ENCODE measurements around the gene MED13L. TPM values are rescaled to one million over a fixed set of nuclear protein-coding genes. Genes with fewer than 3 reads are reported as not detected.
A peak's percentile ranks its signal among the peaks of the same experiment; 100 is the strongest.

The MED13L gene
- total RNA-seq, 4 donors from 2014 or later, result 168 to 349 (median 246) TPM

- TF ChIP-seq CTCF (IDR thresholded peaks at IDR 0.05) (no peak), POLR2A (IDR thresholded peaks at IDR 0.05) (no peak)
- Histone ChIP-seq H3K9me3 (no peaks in the 10 kb centered on the region), H3K36me3 (no peaks in the 10 kb centered on the region), H3K4me1 (peaks cover 15 to 38% of the 10 kb centered on the region in 2 donors), H3K27me3 (no peaks in the 10 kb centered on the region), H3K4me3 (replicated peaks in 1 of 3) (no peak overlapping the region), H3K27ac (no peak overlapping the region)
- 82 to 94% methylated on average over 3 of the region's 3 CpGs for WGBS, 2 donors
- intact Hi-C loops (cut with DNase I), result loop anchor here (10.0 kb wide), 1 partner anchor 219 kb away; no protein-coding TSS in a partner anchor
- DNase-seq, result no peak
Observed at GRCh38 chr12:116233669-116234068, 43.8 kb downstream of the MED13L start.

GRCh38 chr12:116227811-116228210 is 49.7 kb downstream of the MED13L start:
- H3K27me3 ChIP-seq, result no peaks in the 10 kb centered on the region
- no peak overlapping the region for H3K4me3 ChIP-seq (replicated peaks in 1 of 3)
- TF ChIP-seq POLR2A (IDR thresholded peaks at IDR 0.05) (no peak), CTCF (IDR thresholded peaks at IDR 0.05) (no peak)
- no peak for DNase-seq
- no peaks in the 10 kb centered on the region for H3K9me3 ChIP-seq
- H3K27ac ChIP-seq, result no peak overlapping the region
- peaks cover 26 to 30% of the 10 kb centered on the region in 2 donors for H3K4me1 ChIP-seq
- intact Hi-C loops (cut with DNase I), result no loop called here
- H3K36me3 ChIP-seq, result no peaks in the 10 kb centered on the region
- 87 to 90% methylated on average over 3 of the region's 3 CpGs for whole genome bisulfite sequencing, 2 donors

GRCh38 chr12:116226026-116226425 is 51.5 kb downstream of the MED13L start:
- intact Hi-C loops (cut with DNase I), result no loop called here
- no peak for DNase-seq
- no peak overlapping the region for H3K27ac ChIP-seq
- H3K36me3 ChIP-seq, result no peaks in the 10 kb centered on the region
- peaks cover 18 to 29% of the 10 kb centered on the region in 2 donors for H3K4me1 ChIP-seq
- no peaks in the 10 kb centered on the region for H3K9me3 ChIP-seq
- 75 to 77% methylated on average over 2 of the region's 2 CpGs for WGBS, 2 donors
- H3K4me3 ChIP-seq (replicated peaks in 1 of 3), result no peak overlapping the region
- no peak for TF ChIP-seq POLR2A (IDR thresholded peaks at IDR 0.05)
- no peaks in the 10 kb centered on the region for H3K27me3 ChIP-seq

GRCh38 chr12:116222358-116222757 is 55.1 kb downstream of the MED13L start:
- no peak for TF ChIP-seq CTCF (IDR thresholded peaks at IDR 0.05)
- TF ChIP-seq POLR2A (IDR thresholded peaks at IDR 0.05), result no peak
- H3K4me1 ChIP-seq, result peaks cover 42 to 48% of the 10 kb centered on the region in 2 donors
- no peak overlapping the region for H3K4me3 ChIP-seq (replicated peaks in 1 of 3)
- H3K27me3 ChIP-seq, result no peaks in the 10 kb centered on the region
- DNase-seq, result peak; percentile 88 to 90
- H3K36me3 ChIP-seq, result no peaks in the 10 kb centered on the region
- no peaks in the 10 kb centered on the region for H3K9me3 ChIP-seq
- peak overlapping the region; percentile 41 to 75 (median 42) for H3K27ac ChIP-seq
- 52 to 64% methylated on average over 4 of the region's 4 CpGs for WGBS, 2 donors
- intact Hi-C loops (cut with DNase I), result no loop called here

- Histone ChIP-seq H3K4me3 (replicated peaks in 1 of 3) (no peak overlapping the region), H3K9me3 (no peaks in the 10 kb centered on the region), H3K27me3 (no peaks in the 10 kb centered on the region), H3K36me3 (no peaks in the 10 kb centered on the region), H3K4me1 (peaks cover 52 to 56% of the 10 kb centered on the region in 2 donors), H3K27ac (peak overlapping the region in 1 of 3 donors; percentile 24)
- WGBS, 2 donors, result 92 to 96% methylated on average over 3 of the region's 3 CpGs
- TF ChIP-seq CTCF (IDR thresholded peaks at IDR 0.05) (no peak), POLR2A (IDR thresholded peaks at IDR 0.05) (no peak)
- intact Hi-C loops (cut with DNase I), result no loop called here
- no peak for DNase-seq
Observed at GRCh38 chr12:116220756-116221155, 56.7 kb downstream of the MED13L start.

Data from thyroid gland (tissue), 4 donors.